ENCODE measurements around the gene TMC1.

The TMC1 gene

GRCh38 chr9:72834994-72835393 lies 313.6 kb downstream of the TMC1 start:
- no peak overlapping the region for H3K4me3 ChIP-seq (ENCODE audit: low read depth in 1 of 2, low read length in 2 of 2)
- TF ChIP-seq CTCF (IDR thresholded peaks at IDR 0.05; ENCODE audit: borderline replicate concordance, extremely low read depth, low read length, poor library complexity, severe bottlenecking) (no peak), EZH2 (IDR thresholded peaks at IDR 0.05; ENCODE audit: borderline replicate concordance, low read depth, low read length, severe bottlenecking) (no peak)
- H3K36me3 ChIP-seq (ENCODE audit: insufficient read depth, low read length): no peaks in the 10 kb centered on the region
- no peaks in the 10 kb centered on the region for H3K4me1 ChIP-seq (ENCODE audit: insufficient read depth, low read length)
- H3K9me3 ChIP-seq (ENCODE audit: insufficient read depth, low read length, severe bottlenecking): no peaks in the 10 kb centered on the region
- H3K4me2 ChIP-seq (ENCODE audit: insufficient read depth, low read length): no peak overlapping the region
- no peak for DNase-seq
- no peak overlapping the region for H3K9ac ChIP-seq (ENCODE audit: low read depth, low read length)
- H2AFZ ChIP-seq (ENCODE audit: low read depth, low read length): no peak overlapping the region
- H3K27ac ChIP-seq (ENCODE audit: low read length): no peak overlapping the region
- no peaks in the 10 kb centered on the region for H4K20me1 ChIP-seq (ENCODE audit: insufficient read depth, low read length)
- H3K79me2 ChIP-seq (ENCODE audit: insufficient read depth, low read length): no peaks in the 10 kb centered on the region
- ATAC-seq (ENCODE audit: insufficient read depth, low read depth): no peak
- no peaks in the 10 kb centered on the region for H3K27me3 ChIP-seq (ENCODE audit: insufficient read depth, low read length, poor library complexity)

- Histone ChIP-seq H3K27me3 (ENCODE audit: insufficient read depth, low read length, poor library complexity) (no peaks in the 10 kb centered on the region), H3K9ac (ENCODE audit: low read depth, low read length) (no peak overlapping the region), H3K4me1 (ENCODE audit: insufficient read depth, low read length) (no peaks in the 10 kb centered on the region), H3K79me2 (ENCODE audit: insufficient read depth, low read length) (no peaks in the 10 kb centered on the region), H3K36me3 (ENCODE audit: insufficient read depth, low read length) (no peaks in the 10 kb centered on the region), H3K27ac (ENCODE audit: low read length) (no peak overlapping the region), H2AFZ (ENCODE audit: low read depth, low read length) (no peak overlapping the region), H4K20me1 (ENCODE audit: insufficient read depth, low read length) (no peaks in the 10 kb centered on the region), H3K4me2 (ENCODE audit: insufficient read depth, low read length) (no peak overlapping the region), H3K9me3 (ENCODE audit: insufficient read depth, low read length, severe bottlenecking) (no peaks in the 10 kb centered on the region), H3K4me3 (ENCODE audit: low read depth in 1 of 2, low read length in 2 of 2) (no peak overlapping the region)
- no peak for DNase-seq
- ATAC-seq (ENCODE audit: insufficient read depth, low read depth): no peak
- TF ChIP-seq EZH2 (IDR thresholded peaks at IDR 0.05; ENCODE audit: borderline replicate concordance, low read depth, low read length, severe bottlenecking) (no peak), CTCF (IDR thresholded peaks at IDR 0.05; ENCODE audit: borderline replicate concordance, extremely low read depth, low read length, poor library complexity, severe bottlenecking) (no peak)
Observed at GRCh38 chr9:72836790-72837189, 315.4 kb downstream of the TMC1 start.

GRCh38 chr9:72839085-72839484 lies 317.7 kb downstream of the TMC1 start:
- DNase-seq (no peak), ATAC-seq (ENCODE audit: insufficient read depth, low read depth) (no peak)
- Histone ChIP-seq H3K9ac (ENCODE audit: low read depth, low read length) (no peak overlapping the region), H3K27ac (ENCODE audit: low read length) (no peak overlapping the region), H4K20me1 (ENCODE audit: insufficient read depth, low read length) (no peaks in the 10 kb centered on the region), H3K4me3 (ENCODE audit: low read depth in 1 of 2, low read length in 2 of 2) (no peak overlapping the region), H3K4me1 (ENCODE audit: insufficient read depth, low read length) (no peaks in the 10 kb centered on the region), H3K9me3 (ENCODE audit: insufficient read depth, low read length, severe bottlenecking) (no peaks in the 10 kb centered on the region), H3K79me2 (ENCODE audit: insufficient read depth, low read length) (no peaks in the 10 kb centered on the region), H3K36me3 (ENCODE audit: insufficient read depth, low read length) (no peaks in the 10 kb centered on the region), H2AFZ (ENCODE audit: low read depth, low read length) (no peak overlapping the region), H3K27me3 (ENCODE audit: insufficient read depth, low read length, poor library complexity) (no peaks in the 10 kb centered on the region), H3K4me2 (ENCODE audit: insufficient read depth, low read length) (no peak overlapping the region)
- TF ChIP-seq CTCF (IDR thresholded peaks at IDR 0.05; ENCODE audit: borderline replicate concordance, extremely low read depth, low read length, poor library complexity, severe bottlenecking): no peak
- no peak for TF ChIP-seq EZH2 (IDR thresholded peaks at IDR 0.05; ENCODE audit: borderline replicate concordance, low read depth, low read length, severe bottlenecking)
